Stimulated activated CD4-positive, alpha-beta T cell treated with anti-CD3 and anti-CD28 coated beads, TNF-alpha, amount 100 ng/mL, for 1 hour (primary cell): ENCODE measurements around the gene STON2.

Experiments
- DNase-seq, 3 donors: peaks; one replicate each; pipeline ENCODE4 v3.0.0-alpha.2; 2020; ENCODE audit warnings: low read depth in 3 of 3, low spot score in 1 of 3

Gene STON2

DNA sequence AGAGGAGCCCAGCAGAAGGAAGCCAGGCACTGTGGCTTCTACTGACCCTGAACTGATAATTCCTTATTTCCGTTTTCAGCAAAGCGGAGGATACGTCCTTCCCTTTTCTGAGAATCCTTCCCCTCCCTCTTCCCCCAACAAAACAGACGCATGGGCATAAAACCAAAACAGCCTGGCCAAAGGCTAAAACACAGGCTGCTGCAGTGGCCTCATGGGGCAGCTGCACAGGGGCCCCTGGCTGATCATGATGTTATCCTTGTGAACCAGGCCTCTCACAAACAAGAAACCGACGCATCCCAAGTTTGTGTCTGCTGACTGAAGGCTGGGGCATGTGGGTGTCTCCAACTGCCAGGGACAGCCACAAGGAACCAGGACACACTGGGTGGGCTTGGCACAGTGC is 23.4 kb upstream of the STON2 start:
- no peak for DNase-seq

DNA sequence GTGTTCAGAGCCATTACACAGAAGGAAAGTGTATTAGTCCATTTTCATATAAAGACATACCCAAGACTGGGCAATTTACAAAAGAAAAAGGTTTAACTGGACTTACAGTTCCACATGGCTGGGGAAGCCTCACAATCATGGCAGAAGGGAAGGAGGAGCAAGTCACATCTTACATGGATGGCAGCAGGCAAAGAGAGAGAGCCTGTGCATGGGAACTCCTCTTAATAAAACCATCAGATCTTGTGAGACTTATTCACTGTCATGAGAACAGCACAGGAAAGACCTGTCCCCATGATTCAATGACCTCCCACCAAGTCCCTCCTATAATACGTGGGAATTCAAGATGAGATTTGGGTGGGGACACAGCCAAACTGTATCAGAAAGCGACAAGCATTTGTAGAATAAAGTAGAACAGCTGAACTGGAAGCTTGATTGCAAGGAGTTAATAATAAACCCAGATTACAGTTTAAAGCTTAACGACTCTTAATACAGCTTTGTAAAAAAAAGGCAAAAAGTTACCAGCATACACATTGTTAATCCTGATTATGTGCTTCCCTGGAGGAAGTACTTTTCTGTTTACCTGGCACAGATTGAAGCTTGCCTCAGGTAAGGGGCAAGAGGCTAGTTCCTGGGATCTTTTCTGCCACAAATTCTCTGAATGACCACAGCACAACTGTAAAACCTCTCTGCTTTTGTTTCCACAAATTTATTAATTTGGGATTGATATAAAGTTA is 18.1 kb upstream of the STON2 start:
- no peak for DNase-seq

DNA sequence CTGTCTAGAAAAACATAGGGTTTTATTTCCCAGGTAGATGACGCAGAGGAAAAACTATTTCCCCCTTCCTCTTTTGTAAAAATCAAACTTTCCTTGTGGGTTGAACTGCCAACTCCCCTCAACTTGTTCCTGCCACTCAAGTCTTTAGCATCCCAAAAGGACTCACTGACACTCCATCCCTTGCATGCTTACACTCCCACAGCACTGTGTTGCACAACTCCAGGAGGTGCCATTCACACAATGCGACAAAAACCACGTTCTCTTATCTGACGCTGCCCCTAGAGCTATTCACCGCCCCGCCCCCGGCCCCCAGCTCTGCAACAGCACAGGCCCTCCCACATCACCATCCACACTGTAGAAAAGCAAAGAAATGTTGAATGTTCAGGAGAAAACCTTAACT is 16.9 kb upstream of the STON2 start:
- DNase-seq, result no peak

DNA sequence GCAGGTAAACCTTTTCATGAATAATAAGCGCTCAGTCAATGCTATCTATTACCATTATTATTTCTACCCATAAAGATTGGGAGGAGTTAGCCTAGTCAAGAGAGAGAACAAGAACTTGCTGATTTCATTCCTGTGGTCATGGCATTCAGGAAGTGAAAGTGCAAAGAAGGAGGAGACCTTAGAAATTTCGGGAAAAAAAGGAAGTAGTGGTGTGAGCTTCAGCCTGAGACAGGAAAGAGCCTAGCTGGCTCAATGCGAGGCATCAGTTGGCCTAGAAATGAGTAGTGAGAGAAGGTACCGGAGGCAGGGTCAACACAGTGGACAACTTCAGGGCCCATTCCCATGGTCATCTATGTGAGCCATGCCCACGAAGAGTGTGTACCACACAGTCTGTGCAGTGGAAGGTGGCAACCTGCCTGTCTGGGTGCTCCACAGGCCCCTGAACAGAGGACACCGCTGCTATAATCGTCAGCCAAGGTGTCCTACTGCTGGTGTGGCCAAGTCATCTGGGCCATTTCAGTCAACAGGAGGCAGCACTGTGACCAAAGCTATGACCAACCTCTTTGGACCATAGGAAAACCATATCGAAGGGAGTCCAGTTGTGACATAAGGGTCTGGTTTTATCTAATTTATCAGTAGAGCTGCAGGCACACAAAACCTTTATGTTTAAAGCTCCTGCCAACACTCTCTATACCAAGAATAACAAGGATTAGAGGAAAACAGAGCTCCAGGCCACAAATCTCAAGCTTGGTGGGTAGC is 16.2 kb upstream of the STON2 start:
- DNase-seq, result no peak

DNA sequence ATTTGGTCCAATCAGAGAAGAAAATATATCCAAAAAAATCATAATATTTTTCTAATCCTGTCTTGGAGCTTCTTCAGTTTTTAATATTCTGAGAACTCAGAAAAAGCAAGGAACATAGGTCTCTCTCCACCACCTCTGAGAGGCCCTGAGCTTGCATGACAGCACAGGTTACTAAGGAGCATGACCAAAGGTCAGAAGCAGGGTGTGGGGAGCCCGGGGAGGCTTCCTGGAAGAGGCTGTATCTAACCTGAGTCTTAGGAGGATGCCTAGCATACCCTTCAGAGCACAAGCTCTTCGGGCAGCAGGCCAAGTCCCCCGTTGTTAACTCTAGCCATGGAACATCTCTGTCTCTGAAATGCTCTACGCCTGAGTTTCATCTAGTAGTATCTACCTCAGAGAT is 15.7 kb upstream of the STON2 start:
- no peak for DNase-seq

DNA sequence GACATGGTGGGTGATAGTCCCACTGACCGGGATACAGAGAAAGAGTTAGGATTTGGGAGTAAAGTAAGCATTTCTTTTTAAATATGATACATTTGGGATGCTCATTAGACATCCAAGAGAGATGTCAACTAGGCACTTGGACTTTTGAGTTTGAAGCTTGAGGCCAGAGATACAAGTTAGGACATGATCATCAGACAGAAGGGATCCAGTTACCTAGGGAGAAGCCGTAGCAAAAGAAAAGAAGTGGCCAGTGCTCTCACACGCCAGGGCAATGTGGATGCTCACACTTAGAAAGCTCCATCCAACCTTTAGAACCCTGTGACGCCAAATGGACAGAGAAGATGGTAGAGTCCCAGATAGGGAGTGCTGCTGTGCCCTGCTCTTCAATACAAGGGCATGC is 14.0 kb upstream of the STON2 start:
- no peak for DNase-seq

DNA sequence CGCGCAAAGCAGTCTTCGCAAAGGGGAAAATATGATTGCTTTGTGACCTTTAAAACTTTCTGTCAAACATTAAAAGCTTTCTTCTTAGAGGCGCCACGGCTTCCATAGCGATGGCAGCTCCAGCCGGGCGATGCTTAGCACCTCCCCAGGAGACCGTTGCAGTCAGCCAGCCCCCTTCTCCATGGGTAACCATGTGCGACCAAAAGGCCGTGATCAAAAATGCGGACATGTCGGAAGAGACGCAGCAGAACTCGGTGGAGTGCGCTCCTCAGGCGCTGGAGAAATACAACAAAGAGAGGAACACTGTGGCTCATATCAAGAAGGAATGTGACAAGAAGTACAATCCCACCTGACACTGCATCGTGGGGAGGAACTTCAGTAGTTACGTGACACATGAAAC is 12.7 kb upstream of the STON2 start:
- no peak for DNase-seq

DNA sequence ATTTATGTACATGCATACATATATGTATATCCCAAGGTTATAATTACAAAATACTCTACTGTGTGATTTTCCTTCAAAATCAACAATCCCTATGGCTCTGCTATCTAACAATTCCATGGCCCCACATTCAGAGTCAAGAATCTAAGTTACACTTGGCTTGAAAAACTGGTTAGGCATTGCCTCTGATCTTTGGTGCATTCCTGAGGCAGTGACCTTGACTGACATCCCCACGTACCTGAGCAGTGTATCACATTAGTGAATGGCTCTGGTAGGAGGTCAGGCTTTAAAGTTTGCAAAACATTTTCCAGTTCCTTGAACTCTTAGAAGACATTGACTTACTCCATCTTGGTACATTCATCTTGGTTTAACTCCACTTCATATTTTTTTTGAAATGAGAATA is 8.5 kb upstream of the STON2 start:
- DNase-seq, result no peak

DNA sequence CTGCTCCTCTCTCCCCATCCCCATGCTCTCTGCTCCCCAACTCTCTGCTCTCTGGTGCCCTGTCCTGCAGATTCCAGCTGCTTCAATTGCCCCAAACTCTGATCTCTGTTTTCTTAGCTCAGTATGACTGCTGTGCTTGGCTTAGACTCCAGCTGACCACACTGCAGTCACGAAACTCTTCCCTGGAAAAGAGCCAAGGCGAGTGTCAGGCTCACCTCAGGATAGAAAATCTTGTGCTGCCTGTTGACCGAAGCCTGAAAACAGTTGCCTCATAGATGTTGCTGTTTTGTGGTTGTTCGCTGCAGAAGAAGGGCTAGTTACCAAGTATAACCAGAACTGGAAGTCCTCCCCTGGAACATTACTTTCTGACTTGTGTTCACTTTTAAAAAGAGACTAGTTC is 6.7 kb upstream of the STON2 start:
- DNase-seq, result no peak

DNA sequence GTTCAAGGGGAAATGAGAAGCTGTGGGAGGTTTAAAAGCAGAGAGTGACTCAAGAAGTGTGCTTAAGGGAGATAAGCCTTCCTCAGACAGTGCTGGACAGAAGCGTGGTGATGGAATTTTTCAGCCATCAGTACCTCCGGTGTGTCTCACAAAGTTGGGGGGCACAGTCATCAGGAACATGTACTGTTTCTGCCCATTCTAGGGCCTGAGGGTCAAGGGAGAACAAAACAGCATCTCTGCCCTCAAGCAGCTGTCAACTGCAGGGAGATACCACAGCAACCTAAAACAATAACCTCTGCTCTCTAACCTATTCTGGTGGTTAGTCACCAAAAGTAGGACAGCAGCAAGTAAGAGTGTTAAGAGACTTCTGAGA is 2.0 kb upstream of the STON2 start:
- DNase-seq, result no peak

DNA sequence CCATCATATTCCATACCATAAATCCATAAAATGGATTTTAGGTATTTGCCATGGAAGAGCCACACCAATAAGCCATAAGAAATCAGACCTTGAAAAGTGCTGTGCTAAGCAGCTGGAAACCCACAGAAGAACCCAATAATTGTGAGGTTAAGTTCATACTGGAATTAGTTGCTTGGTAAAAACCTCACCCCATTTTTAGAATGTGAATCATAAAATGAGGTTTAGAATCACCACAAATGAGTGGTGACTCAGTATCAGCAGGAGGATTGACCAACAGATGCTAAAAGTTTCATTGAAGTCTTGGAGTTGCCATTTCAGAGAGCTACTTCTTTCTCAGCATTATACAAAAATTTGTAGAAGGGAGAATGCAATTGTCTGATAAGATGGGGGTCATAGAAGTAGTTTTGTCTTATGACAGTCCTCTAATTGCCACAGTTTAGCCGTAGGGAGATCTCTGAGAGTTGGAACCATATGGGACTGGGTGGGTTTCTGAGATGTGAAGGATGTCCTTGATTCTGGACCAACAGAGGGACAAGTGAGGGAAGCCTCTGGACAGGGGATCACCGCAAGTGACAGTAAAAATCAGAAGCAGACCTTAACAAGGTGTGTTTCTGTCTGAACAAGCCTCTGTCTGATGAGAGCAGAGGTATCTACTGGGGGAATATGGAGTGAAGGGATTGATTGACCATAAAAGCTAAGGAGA is 1.4 kb upstream of the STON2 start:
- DNase-seq, result no peak

DNA sequence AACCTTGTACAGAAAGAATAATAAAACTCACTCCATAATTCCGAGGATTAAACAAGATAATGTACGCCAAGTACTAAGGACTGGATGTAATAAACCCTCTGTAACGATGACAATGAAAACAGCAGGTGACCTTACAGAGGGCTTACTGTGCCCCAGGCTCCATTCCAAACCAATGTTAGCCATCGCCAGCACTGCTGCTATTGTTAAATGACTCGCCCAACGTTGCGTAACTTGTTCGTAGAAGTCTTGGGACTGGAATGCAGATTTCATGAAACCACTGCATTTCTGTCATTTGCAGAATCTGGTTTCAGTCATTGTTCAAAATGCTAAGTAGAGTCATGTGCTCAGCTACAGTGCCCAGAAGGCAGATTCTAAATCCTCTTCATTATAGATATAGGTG is 728 bp upstream of the STON2 start:
- no peak for DNase-seq

DNA sequence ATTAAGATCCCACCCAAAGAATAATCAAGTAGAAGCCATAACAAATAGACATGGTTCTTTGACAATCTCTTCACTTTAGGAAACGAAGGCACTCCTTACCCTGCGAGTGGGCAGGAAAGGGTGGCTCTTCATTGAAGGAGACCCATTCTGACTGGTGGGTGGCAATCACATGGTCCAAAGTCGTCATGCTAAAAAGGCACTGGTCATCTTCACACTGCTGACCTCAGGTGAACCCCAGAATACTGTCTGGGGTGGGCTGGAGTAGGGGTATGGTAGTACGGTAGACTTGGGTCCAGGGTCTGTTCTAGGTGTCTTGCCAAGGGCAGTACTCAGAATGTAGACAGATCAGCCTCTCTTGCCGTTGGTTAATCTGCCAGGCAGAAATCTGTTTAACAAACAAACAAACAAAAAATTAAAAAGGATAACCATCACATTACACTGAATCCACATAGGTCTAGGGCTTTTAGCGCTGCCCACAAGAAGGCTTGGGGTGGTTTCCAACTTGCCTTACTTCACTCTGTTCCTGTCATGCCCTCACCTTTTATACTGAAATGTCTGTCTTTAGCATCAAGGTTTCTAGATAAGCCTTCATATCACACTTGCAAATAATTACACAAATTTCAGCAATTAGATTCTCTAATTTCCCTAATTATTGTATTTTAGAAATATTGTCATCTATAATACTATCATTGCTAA is 1.8 kb downstream of the STON2 start:
- DNase-seq, result no peak

DNA sequence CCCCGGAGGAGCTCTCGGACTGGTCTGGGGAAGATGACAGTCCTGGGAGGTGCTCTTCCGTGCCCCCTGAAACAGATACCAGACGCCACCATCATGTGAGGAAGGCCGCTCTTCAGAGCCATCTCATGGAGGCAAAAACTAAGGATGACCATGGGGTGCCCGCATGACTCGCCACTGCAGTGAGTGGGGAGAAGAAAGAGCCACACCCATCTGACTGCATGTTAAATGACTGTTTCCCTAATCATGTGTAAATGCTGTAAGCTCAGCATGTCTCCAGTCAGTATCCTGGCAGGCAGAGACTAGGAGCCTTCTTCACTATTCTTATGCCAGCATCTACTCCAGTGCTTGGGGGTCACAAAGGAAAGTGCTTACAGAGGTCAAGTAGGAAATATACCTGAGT is 4.0 kb downstream of the STON2 start:
- no peak for DNase-seq

DNA sequence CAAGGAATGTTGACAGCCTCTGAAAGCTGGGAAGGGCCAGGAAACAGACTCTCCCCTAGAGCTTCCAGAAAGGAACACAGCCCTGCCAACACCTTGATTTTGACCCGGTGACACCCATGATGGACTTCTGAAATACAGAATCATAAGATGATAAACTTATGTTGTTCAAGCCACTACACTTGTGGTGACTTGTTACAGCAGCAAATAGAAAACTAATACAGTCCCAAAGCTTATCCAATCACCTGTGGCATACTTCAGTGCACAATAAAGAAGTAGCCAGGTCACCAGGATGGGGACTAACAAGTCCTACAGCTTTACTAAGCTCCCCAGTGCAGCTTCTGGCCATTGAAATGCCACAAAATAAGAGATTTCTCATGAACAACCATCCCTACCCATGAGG is 5.4 kb downstream of the STON2 start:
- no peak for DNase-seq

DNA sequence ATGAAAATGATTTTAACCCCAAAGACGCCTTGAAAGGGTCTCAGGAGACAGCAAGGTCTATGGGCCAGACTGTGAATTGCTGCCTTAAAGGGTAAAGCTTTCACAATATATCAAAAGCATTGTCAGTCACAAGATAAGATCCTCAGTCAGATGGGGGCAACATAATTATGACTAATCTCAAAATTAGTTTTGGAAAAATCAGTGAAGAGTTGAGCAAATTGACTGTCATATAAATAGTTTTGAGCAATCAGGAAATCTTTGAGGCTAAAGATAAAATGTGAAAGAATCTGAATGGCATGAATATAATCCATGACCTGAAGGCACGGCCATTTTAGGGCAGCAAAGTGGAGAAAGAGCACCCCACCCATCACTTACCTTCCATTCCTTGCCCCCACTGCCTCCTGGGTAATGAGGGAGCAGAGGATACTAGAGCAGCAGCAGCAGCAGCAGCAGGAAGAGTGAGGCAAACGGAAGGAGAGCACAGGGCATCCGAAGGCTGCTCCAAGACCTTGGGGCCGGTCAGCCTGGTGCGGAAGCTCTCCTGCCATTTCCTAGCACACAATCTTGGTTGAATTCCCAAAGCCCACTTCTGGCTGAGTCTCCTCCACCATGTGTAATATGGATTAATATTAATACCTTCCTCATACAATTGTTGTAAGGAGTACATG is 7.0 kb downstream of the STON2 start:
- DNase-seq, result no peak

DNA sequence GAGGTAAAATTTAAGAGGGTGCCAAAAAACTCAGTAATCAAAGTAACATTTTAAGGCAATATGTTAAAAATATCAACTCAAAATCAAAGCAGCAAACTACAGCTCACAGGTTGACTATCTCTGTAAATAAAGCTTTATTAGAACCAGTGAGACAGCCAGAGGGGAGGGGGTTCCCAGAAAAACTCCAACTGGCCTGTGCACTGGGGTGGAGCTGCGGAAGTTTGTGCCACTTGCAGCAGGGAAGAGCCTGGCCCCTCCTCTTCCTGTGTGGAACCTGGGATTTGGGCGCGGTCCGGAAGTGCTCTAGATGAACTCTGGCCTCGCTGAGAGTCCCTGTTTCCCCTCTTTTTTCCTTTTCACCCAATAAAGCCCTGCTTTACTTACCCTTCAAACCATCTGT is 8.1 kb downstream of the STON2 start:
- no peak for DNase-seq

DNA sequence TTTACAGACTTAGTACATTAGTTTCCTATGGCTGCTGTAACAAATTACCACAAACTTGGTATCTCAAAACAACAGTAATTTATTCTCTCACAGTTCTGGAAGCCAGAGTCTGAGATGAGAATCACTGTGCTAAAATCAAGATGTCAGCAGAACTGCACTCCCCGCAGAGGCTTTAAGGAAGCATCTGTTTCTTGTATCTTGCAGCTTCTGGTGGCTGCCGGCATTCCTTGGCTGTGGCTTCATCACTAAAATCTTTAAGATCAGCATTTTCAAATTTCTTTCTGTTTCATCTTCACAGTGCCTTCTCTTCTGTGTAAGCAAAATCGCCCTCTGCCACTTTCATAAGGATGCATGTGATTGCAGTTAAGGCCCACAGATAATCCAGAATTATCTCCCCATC is 9.4 kb downstream of the STON2 start:
- DNase-seq, result no peak

DNA sequence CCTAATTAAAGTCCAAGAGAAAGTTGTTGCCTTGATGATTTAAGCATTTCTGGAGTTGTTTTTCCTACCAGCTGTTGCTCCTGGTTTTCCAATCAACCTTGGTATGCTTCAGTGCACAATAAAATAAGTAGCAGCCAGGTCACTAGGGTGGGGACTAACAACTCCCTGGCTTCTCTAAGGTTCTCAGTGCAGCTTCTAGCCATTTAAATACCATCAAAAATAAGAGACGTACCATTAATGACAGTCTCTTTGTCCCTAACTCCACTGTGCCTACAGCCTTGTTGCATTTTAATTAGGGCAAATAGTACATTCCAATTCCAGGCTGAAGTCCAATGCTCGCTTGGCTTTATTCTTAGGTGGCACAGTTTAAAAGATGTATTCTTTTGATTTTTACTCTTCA is 11.8 kb downstream of the STON2 start:
- no peak for DNase-seq

DNA sequence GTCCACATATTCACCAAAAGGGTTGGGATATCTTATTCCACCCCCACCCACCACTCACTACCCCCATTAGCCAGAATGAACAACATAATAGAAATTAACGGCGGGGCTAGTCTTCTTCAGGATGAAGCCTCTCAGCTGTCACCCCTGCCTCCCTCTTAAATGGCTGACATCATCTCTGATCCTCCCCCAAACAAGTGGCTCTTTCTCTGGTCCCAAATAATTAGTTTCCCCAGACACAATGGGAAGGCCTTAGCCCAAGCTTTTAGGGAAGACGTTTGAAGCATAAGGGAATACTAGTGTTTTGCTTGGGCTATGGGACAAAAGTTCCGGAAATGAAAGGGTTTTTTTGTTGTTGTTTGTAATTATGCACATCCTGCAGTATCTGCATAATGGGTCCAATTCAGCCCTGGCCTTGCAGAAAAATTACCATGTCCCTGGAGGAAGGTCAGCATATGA is 13.8 kb downstream of the STON2 start:
- DNase-seq, result no peak

DNA sequence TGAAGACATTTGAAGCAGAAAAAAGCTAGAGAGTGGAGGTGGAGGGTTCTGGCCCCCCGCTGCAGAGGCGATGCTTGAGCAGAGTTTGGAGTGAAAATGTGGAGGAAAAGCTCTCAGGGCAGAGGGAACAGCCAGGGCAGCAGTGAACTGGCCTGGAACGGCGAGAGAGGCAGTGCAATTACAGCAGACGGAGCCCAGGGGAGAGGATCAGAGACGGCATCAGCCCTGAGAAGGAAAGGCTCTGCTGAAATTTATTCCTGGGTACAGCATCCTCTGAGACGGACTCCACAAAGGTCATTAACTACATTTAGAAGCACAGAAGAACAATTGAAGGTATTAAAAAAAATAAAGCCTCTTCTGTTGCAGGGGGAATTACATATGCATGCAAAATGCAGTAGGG is 14.2 kb downstream of the STON2 start:
- DNase-seq, result no peak
